ENCODE results near the gene ZBTB16. TPM values are rescaled to one million over a fixed set of nuclear protein-coding genes. Genes with fewer than 3 reads are reported as not detected.

The ZBTB16 gene
- total and polyA plus RNA-seq, 2 donors = 10.3 to 95.2 TPM

GRCh38 chr11:114284914-114285313, 225.4 kb downstream of the ZBTB16 start:
- H3K36me3 ChIP-seq (ENCODE audit: insufficient read depth) = no peaks in the 10 kb centered on the region
- H3K4me1 ChIP-seq (ENCODE audit: insufficient read depth) = no peaks in the 10 kb centered on the region
- H3K4me3 ChIP-seq (ENCODE audit: low read depth, low read length) = no peak overlapping the region
- no peak for DNase-seq (ENCODE audit: extremely low spot score)
- 92% methylated on average over 7 of the region's 7 CpGs for WGBS
- H3K27ac ChIP-seq (ENCODE audit: low read depth) = no peak overlapping the region

DNA sequence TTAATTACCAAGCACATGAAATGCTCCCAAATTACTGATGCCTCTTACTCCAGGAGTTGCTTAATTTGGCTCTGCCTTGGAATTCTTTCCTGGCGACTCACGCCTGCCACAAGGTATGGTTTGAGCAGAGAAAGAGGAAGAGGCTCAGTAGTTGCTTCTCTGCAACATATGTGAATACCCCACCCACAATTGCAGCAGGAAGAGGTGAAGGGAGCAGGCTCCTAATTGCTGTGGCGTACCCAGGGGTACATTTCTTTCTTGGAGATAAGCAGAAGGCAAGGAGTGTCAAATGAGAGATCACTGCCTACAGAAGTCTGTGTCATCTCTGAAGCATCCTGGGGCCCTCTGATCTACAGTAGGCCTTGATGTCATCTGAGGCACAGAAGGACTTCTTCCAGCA, 226.1 kb downstream of the ZBTB16 start:
- Histone ChIP-seq H3K4me3 (ENCODE audit: low read depth, low read length) (no peak overlapping the region), H3K27ac (ENCODE audit: low read depth) (no peak overlapping the region), H3K4me1 (ENCODE audit: insufficient read depth) (no peaks in the 10 kb centered on the region), H3K36me3 (ENCODE audit: insufficient read depth) (no peaks in the 10 kb centered on the region)
- no peak for DNase-seq (ENCODE audit: extremely low spot score)
- WGBS = 83% methylated on average over 3 of the region's 3 CpGs

- Histone ChIP-seq H3K4me1 (ENCODE audit: insufficient read depth) (no peaks in the 10 kb centered on the region), H3K4me3 (ENCODE audit: low read depth, low read length) (no peak overlapping the region), H3K36me3 (ENCODE audit: insufficient read depth) (no peaks in the 10 kb centered on the region), H3K27ac (ENCODE audit: low read depth) (no peak overlapping the region)
- WGBS = 96% methylated on average over 3 of the region's 3 CpGs
- DNase-seq (ENCODE audit: extremely low spot score) = no peak
Observed at GRCh38 chr11:114286229-114286628, 226.7 kb downstream of the ZBTB16 start.

DNA sequence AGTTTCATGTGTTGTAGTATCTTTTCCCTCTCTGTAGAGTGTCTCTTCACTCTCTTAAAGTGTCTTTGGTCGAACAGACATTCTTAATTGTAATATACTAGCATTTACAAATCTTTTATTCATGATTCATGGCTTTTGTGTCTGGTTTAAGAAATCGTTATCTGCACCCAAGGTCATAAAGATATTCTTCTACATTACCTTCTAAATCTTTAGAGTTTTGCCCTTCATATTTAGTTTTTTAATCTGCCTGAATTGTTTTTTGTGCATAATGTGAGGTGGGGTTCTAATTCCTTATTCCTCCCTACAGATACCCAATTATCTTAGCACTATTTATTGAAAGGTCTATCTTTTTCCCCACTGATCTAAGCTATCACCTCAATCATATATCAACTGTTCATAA, 227.6 kb downstream of the ZBTB16 start:
- WGBS = 62% methylated on average over 2 of the region's 2 CpGs
- Histone ChIP-seq H3K4me1 (ENCODE audit: insufficient read depth) (no peaks in the 10 kb centered on the region), H3K27ac (ENCODE audit: low read depth) (no peak overlapping the region), H3K36me3 (ENCODE audit: insufficient read depth) (no peaks in the 10 kb centered on the region), H3K4me3 (ENCODE audit: low read depth, low read length) (no peak overlapping the region)
- DNase-seq (ENCODE audit: extremely low spot score) = no peak

DNA sequence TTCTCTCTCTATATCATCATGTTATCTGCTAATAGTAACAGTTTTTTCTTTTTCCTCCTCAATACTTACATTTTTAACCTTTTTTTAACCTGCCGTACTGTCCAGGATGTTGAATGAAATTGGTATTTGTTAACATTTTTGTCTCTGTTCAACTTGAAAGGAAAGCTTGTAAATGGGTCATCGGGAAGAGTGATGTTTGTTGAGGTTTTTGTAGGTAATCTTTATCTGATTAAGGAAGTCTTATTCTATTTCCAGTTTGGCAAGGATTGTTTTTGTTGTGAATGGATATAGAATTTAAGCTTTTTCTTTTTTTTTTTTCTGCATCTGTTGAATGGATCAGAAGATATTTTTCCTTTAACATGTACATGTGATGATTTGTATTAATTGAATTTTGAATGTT, 228.6 kb downstream of the ZBTB16 start:
- Histone ChIP-seq H3K36me3 (ENCODE audit: insufficient read depth) (no peaks in the 10 kb centered on the region), H3K4me1 (ENCODE audit: insufficient read depth) (no peaks in the 10 kb centered on the region), H3K27ac (ENCODE audit: low read depth) (no peak overlapping the region), H3K4me3 (ENCODE audit: low read depth, low read length) (no peak overlapping the region)
- no peak for DNase-seq (ENCODE audit: extremely low spot score)
- 51% methylated on average over 2 of the region's 2 CpGs for WGBS

GRCh38 chr11:114289779-114290178, 230.3 kb downstream of the ZBTB16 start:
- WGBS = 83% methylated on average over 5 of the region's 5 CpGs
- H3K27ac ChIP-seq (ENCODE audit: low read depth) = no peak overlapping the region

GRCh38 chr11:114290503-114291235, 231.2 kb downstream of the ZBTB16 start:
- WGBS = 95% methylated on average over 2 of the region's 2 CpGs
- H3K36me3 ChIP-seq (ENCODE audit: insufficient read depth) = no peaks in the 10 kb centered on the region

More at GRCh38 chr11:114289779-114290178, 230.3 kb downstream of the ZBTB16 start:
- no peaks in the 10 kb centered on the region for H3K36me3 ChIP-seq (ENCODE audit: insufficient read depth)
- H3K4me1 ChIP-seq (ENCODE audit: insufficient read depth) = no peaks in the 10 kb centered on the region
- H3K4me3 ChIP-seq (ENCODE audit: low read depth, low read length) = no peak overlapping the region
- no peak for DNase-seq (ENCODE audit: extremely low spot score)

DNA sequence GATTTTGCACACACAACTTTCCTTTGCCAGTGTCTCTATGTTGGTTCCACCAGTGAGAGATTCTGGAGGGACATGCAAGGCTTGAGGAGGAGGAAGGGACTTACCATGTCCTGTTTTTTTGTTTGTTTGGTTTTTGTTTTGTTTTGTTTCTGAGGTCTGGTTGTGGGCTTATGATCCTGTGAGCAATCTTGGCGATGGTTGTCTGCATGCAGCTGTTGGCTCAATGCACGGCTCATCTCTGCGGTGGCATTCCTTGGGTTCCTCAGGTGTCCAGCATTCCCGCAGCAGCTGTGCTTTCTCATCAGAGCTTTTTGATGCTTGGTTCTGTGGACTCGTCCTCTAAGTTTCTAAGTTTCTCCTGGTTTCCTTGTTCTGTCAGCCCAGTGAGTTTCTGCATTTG, 231.9 kb downstream of the ZBTB16 start:
- Histone ChIP-seq H3K4me3 (ENCODE audit: low read depth, low read length) (no peak overlapping the region), H3K4me1 (ENCODE audit: insufficient read depth) (no peaks in the 10 kb centered on the region), H3K27ac (ENCODE audit: low read depth) (no peak overlapping the region), H3K36me3 (ENCODE audit: insufficient read depth) (no peaks in the 10 kb centered on the region)
- DNase-seq (ENCODE audit: extremely low spot score) = no peak
- WGBS = 58% methylated on average over 5 of the region's 5 CpGs

More at GRCh38 chr11:114290503-114291235, 231.2 kb downstream of the ZBTB16 start:
- DNase-seq (ENCODE audit: extremely low spot score) = no peak
- no peaks in the 10 kb centered on the region for H3K4me1 ChIP-seq (ENCODE audit: insufficient read depth)
- H3K4me3 ChIP-seq (ENCODE audit: low read depth, low read length) = no peak overlapping the region
- H3K27ac ChIP-seq (ENCODE audit: low read depth) = no peak overlapping the region

DNA sequence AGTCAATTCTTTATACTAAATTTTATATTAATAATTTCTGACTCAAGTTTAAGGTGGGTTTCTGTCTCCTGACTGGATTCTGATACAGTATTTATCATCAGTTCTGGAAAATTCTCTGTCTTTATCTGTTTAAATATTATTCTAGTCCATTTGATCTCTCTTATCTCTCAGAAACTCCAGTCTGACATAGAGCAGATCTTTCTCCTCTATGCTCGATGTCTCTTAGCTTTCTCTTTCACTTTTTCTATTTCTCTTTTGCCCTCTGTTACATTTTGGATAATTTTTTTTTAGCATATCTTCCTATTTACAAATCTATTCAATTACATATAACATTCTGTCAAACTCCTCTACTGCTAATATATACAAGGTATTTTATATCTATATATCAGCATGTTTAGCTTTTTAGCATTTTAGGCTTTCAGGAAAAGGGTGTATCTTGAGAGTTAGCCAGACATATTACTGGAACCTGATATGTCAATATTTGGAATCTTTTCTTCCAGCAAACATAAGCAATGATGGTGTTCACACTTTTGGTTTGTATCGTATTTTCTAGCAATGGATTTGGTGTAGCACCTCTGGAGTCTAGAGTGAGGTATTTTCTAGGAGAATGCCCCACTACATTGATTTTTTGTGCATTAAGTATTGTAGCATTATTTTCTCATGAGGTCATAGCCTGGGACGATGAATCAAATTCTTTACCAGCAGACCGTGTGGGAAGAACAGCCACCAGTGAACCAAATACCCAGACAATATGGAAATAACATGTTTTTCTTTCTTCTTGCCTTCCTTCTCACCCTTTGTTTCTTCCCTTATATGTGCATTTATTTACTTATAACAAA, 232.6 kb downstream of the ZBTB16 start:
- Histone ChIP-seq H3K27ac (ENCODE audit: low read depth) (no peak overlapping the region), H3K36me3 (ENCODE audit: insufficient read depth) (no peaks in the 10 kb centered on the region), H3K4me3 (ENCODE audit: low read depth, low read length) (no peak overlapping the region), H3K4me1 (ENCODE audit: insufficient read depth) (no peaks in the 10 kb centered on the region)
- DNase-seq (ENCODE audit: extremely low spot score) = no peak
- 25% methylated on average over 4 of the region's 4 CpGs for WGBS

- Histone ChIP-seq H3K4me1 (ENCODE audit: insufficient read depth) (no peaks in the 10 kb centered on the region), H3K4me3 (ENCODE audit: low read depth, low read length) (no peak overlapping the region), H3K27ac (ENCODE audit: low read depth) (no peak overlapping the region), H3K36me3 (ENCODE audit: insufficient read depth) (no peaks in the 10 kb centered on the region)
- 74% methylated on average over 1 of the region's 1 CpG for WGBS
- DNase-seq (ENCODE audit: extremely low spot score) = no peak
Observed at GRCh38 chr11:114293201-114293711, 233.7 kb downstream of the ZBTB16 start.

DNA sequence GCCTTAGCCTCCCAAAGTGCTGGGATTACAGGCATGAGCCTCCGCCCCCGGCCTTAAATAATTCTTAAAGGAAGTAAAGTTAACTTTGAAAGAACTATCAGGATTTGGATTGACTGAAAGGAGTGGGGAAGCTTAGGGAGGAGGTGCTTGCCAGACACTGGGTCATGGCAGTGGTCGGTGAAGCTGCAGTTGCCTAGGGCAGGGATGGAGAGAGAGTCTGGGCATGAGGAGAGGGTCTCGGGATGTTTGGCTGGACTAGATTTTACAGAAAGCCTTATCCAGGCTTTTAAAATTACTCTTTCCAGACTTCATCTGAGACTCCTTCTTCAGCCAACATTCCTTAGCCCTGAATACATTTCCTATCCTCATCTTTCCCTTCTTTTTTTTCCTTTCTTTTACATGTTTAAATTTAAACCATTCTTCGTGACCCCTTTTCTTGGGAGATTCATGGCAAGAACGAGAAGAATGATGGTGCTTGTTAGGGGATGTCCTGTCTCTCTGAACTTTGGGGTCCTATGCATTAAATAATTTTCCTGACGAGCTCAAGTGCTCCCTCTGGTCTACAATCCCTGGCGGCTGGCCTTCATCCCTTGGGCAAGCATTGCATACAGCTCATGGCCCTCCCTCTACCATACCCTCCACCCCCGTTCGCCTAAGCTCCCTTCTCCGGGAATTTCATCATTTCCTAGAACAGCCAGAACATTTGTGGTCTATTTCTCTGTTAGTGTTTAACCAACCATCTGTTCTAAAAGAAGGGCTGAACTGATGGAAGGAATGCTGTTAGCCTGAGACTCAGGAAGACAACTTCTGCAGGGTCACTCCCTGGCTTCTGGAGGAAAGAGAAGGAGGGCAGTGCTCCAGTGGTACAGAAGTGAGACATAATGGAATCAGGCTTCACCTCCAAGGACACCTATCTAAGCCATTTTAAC, 236.4 kb downstream of the ZBTB16 start, which contains the start of gene NNMT:
Gene NNMT, plus strand, starts transcription at position 724 of the 929 bp plus-strand sequence. Its CDS starts 158 bp downstream, at position 882.
- peak within 1 kb of the TSS; percentile 96 for H3K27ac ChIP-seq (ENCODE audit: low read depth)
- no peaks in the 10 kb centered on the region for H3K4me1 ChIP-seq (ENCODE audit: insufficient read depth)
- H3K36me3 ChIP-seq (ENCODE audit: insufficient read depth) = no peaks in the 10 kb centered on the region
- no peak for DNase-seq (ENCODE audit: extremely low spot score)
- H3K4me3 ChIP-seq (ENCODE audit: low read depth, low read length) = peak within 1 kb of the TSS; percentile 28
- WGBS = 43% methylated on average over 11 of the region's 11 CpGs

DNA sequence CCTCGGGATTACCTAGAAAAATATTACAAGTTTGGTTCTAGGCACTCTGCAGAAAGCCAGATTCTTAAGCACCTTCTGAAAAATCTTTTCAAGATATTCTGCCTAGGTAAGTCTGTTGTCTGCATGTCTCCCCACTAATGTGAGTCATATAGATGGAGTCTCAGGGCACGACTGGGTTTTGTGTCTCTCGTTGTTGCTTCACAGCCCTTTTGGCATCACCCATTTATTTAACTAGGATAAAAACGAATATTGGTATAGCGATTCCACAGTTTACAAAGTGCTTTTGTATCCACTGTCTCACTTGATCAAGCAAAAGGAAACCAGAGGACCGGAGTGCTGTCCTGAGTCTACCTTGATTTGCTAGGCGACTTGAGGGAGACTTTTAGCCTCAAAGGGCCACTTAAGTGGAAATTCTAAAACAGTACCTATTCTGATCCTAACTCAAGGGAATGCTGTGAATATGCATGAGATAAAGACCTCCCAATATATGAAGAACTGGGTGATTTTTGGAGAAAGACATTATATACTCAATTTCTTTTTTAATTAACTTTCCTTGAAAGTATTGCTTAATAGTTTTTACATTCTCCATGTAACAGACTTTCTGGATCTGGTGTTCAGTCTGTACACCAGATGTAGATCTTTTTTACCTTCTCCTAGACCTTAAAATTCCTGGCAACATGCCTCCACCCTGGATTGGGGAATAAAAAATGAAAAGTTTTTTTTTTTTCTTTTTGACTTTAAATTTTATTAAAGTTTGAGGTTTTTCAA, 237.3 kb downstream of the ZBTB16 start:
- no peaks in the 10 kb centered on the region for H3K4me1 ChIP-seq (ENCODE audit: insufficient read depth)
- H3K36me3 ChIP-seq (ENCODE audit: insufficient read depth) = no peaks in the 10 kb centered on the region
- no peak for DNase-seq (ENCODE audit: extremely low spot score)
- H3K27ac ChIP-seq (ENCODE audit: low read depth) = peak overlapping the region; percentile 74
- 87% methylated on average over 7 of the region's 7 CpGs for WGBS
- H3K4me3 ChIP-seq (ENCODE audit: low read depth, low read length) = peak overlapping the region; percentile 28

All from urinary bladder (tissue), 4 donors.